GM19043 (cell line): ENCODE data around the gene NUBP1.

Experiments
- ATAC-seq: cut with Tn5 transposase; IDR thresholded peaks from one replicate; pipeline ENCODE4 v1.9.1; 2021; ENCODE audit warnings: low read depth; ENCODE audit not compliant: unreplicated experiment

NUBP1 gene

DNA sequence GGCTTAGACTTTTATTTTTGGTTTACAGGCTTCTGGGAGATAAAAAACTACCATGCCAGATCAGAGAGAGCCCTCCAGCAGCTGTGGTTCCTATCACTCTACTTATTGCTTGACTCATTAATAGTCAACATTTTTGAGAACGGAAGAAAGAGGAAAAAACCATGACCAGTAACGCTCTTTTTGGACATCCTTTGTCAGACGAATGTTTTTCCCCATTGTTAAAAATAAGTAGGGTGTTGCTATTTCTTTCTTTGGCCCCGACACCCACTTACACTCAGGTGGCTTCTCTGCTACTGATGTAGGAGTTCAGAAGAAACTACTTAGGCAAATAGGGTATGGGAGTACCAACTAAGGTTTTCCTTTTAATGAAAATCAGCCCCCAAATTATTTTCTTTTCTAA lies 47.4 kb downstream of the NUBP1 start:
- ATAC-seq: no peak

- ATAC-seq: no peak
These were observed 56.1 kb downstream of the NUBP1 start for GRCh38 chr16:10799736-10800135.

GRCh38 chr16:10805334-10805733 lies 61.7 kb downstream of the NUBP1 start:
- no peak for ATAC-seq

- ATAC-seq: no peak
These were observed 63.1 kb downstream of the NUBP1 start for GRCh38 chr16:10806698-10807097.

- ATAC-seq: no peak
These were observed 64.6 kb downstream of the NUBP1 start for GRCh38 chr16:10808218-10808617.

DNA sequence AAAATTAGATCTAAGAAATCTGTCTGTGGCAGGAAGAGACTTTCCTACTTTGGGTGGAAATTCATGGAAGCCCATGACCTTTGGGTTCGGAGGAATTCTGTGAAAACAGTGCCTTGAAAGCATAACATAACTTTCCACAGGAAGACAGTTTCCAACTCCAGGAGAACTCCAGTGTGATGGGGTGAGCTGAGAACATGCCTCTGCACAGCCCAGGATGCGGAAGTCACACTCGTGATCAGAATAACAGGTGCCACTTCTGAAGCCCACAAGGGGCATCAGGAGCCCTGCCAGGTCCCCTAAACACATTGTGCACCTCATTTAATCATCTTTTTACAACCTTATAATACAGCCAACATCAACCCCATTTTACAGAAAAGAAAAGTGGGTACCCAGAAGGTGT lies 65.2 kb downstream of the NUBP1 start:
- no peak for ATAC-seq

GRCh38 chr16:10809706-10810105 lies 66.1 kb downstream of the NUBP1 start:
- no peak for ATAC-seq

DNA sequence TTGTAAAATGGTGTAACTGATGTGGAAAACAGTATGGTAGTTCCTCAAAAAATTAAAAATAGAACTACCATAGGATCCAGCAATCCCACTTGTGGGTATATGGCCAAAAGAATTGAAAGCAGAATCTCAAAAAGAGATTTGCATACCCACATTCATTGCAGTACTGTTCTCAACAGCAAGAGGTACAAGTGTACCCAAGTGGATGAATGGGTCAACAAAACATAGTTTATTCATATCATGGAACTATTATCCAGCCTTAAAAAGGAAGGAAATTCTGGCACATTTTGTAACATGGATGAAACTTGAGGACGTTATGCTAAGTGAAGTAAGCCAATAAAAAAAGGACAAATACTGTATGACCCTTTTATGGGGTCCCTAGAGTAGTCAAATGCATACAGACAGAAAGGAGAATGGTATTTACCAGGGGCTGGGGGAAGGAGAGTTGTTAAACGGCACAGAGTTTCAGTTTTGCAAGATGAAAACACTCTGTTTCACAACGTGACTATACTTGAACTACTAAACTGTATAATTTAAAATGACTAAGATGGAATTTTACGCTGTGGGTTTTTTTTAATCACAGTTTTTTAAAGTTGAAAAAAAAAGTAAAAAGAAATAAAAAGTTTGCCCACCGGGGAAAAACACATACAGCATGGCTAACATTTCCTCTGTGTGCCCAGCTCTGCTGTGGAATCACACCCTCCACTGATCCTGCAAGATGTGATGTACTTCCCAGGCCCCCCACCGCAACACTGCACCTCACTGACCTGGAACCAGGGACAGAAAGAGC lies 68.9 kb downstream of the NUBP1 start:
- peak; percentile 59 for ATAC-seq

GRCh38 chr16:10813099-10813455 lies 69.4 kb downstream of the NUBP1 start:
- no peak for ATAC-seq

- ATAC-seq: no peak
These were observed 73.9 kb downstream of the NUBP1 start for GRCh38 chr16:10817514-10817913.

DNA sequence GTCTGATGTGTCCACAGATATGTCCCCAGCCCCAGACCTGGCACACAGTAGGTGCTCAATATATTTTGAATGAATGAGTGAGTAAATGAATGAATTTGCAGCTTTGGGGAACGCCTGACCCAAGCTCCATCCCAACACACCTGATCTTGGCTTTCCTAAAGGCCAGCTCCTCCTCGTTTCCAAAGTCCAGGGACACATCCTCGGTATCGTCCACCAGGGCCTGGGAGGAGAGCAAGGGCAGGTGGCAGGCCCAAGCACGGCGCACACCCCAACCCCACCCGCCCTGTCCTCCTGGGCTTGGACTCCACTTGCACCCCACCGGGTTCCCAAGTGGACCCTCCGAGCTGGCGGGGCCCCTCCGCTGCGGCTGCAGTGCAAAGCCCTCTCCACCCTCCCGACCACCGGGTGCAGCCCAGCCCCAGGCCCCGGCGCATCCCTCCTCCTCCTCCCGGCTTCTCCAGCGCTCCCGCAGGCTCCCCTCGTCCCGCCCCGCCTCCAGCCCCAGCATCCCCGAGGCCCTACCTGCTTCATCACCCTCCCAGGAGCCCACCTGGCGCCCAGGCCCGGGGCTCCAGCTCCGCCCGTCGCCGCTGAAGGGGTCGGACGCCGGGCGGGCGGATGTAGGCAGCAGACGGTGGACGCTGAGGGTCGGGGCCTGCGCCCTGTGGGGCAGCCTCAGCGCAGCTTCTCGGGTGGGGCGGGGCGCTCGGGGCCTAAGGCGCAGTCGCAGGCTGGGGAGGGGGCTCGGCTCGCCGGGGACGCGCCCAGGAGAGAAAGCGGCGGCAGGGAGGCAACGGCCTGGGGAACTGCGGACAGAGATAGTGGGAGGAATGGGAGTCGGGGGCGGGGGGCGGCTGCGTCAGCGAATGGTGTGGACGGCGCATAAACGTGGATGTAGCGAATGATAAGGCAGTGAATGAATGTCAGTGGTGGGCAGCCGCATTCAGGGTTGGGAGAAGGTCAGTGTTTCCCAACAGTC lies 74.6 kb downstream of the NUBP1 start, which contains the start of gene TVP23A:
TSS of gene TVP23A (minus strand) at position 832 of the 979 bp plus-strand sequence. CDS start at position 531, 301 bp downstream.
- ATAC-seq: no peak
